ENCODE data around the gene AQP1.

AQP1 gene

DNA sequence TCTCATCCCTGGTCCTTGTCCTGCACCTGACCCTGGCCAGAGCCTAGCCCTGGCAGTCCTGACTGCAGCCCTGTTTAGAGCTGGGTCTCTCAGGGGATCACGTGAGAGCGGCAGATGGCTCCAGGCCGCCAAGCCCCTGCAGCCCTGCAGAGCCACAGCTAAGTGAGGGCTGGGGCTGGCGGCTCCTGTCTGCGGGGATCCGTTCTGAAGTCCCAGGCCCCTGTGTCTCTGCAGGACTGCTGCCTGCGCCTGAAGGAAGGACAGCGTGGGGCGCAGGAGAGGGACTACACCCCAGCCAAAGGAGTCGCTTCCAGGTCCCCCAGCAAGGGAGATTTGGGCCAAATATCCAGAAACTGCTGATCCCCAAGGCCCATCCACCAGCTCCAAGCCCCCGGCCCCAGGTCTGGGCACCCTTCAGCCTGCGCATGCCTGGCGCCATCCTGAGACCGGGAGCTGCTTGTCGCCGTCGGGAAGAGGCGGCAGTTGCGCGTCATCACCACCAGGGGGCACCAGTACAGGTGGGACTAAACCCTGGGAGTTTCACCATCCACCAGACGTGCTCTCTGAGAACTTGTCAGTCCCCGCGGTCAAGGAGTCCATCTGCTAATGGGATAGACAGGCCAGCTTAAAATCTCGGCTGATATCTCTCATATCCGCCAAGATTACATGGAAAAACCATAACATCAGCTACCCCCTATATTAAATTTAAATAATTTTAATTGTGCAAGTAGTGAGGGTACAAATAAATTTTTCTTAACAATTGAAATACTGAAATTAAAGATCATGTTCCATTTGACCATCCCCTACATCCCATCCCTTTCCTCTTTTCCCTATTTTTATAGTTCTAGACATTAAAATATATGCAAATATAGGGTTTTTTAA is 27.0 kb downstream of the AQP1 start:
- DNase-seq, result peak; percentile 81

- no peak for DNase-seq
Measured at GRCh38 chr7:30941582-30942323, 30.1 kb downstream of the AQP1 start.

GRCh38 chr7:30950197-30950596 is 38.5 kb downstream of the AQP1 start:
- DNase-seq, result no peak

DNA sequence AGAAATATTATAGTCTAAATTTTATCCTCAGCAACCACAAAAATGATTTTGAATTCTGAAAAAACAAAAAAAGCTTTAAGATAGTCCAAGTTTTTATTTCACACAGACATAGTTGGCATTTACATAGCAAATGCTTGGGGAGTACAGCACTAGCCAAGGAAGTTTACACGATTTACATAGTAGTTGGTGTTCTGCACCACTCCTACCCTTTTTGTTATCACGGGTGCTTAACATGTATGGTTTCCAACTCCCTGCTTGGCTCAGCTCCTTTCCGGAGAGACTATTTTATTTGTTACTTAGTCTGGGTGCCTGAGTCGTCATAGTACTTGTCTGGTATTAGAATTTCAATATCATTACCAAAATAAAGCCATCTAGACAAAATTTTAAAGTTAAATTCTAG is 43.3 kb downstream of the AQP1 start:
- DNase-seq, result no peak

GRCh38 chr7:30956704-30957103 is 45.1 kb downstream of the AQP1 start:
- DNase-seq, result no peak

- DNase-seq, result no peak
Measured at GRCh38 chr7:30963842-30964241, 52.2 kb downstream of the AQP1 start, which contains the start of gene GHRHR. GHRHR (plus strand) TSS chr7:30963953; CDS start chr7:30964069, 116 bp downstream.

DNA sequence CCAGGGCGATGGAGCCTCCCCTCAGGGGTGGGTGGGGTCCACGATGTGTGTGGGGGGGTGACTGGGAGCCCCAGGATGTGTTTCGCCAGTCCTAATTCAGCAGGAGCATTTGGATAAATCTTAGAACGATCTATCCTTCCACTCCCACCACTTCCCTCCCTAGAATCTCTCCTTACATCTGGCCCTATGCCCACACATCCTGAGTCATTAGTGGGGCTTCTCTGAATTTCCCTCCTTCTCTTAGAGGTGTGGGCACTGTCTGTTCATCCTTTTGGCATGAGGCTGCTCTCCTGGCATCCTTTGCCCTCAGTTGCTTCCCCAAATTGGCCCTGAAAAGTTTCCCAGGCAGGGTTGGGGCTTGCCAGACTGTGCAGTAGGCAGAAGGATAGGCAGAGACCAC is 53.7 kb downstream of the AQP1 start:
- DNase-seq, result no peak

GRCh38 chr7:30965883-30966282 is 54.2 kb downstream of the AQP1 start:
- no peak for DNase-seq

GRCh38 chr7:30968294-30968693 is 56.6 kb downstream of the AQP1 start:
- no peak for DNase-seq

- DNase-seq, result no peak
Measured at GRCh38 chr7:30968747-30969603, 57.3 kb downstream of the AQP1 start.

DNA sequence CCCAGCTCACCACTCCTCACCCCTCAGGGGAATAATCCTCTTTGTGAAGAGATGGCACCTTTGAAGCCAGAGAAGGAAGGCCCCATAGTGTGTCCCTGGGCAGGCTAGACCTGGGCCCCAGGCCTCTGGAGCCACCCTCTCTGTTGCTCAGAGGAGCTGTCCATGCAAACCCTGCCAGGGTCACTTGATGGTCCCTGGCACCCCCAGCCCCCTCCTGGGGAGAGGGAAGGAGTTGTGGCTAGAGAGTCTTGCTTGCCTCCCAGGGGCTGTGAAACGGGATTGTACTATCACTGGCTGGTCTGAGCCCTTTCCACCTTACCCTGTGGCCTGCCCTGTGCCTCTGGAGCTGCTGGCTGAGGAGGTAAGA is 57.9 kb downstream of the AQP1 start:
- DNase-seq, result no peak

DNA sequence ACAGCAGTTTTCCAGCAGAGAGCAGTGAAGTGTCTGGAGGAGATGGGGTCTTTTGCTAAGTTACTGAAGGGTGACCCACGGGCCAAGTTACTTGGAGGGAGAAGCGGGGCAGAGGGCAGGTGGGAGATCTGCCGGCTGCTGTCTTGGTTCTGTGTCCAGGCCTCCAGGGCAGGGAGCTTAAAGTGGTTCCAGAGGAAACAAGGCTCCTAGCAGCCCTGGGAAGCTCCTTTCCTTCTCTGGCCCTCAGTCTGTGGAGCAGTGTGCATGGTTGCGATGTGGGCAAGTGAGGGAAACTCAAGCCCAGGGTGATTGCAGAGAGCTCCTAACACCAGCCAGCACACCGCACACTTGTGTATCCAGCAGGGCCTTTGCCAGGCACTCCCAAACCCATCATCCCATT is 58.4 kb downstream of the AQP1 start:
- no peak for DNase-seq

GRCh38 chr7:30970594-30971094 is 59.0 kb downstream of the AQP1 start:
- no peak for DNase-seq

DNA sequence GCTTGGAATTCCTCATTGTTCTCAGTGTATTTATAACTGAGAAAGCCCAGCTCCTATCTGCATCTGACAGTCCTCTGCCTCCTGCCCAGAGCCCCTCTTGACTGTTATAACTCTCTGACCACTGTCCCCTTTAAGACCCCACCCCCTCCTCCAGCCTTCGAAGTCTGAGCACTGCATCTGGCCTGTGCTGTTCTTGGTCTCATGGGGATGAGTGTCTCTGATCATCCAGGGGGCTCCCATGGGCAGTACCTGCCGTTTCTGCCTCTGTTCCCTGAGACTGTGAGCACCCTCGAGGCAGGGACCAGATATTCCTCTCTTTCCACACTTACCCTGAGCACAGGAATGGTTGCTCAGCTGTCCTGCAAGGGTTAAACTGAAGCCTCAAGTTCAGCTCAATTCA is 59.8 kb downstream of the AQP1 start:
- DNase-seq, result no peak

- no peak for DNase-seq
Measured at GRCh38 chr7:30971840-30972563, 60.3 kb downstream of the AQP1 start.

DNA sequence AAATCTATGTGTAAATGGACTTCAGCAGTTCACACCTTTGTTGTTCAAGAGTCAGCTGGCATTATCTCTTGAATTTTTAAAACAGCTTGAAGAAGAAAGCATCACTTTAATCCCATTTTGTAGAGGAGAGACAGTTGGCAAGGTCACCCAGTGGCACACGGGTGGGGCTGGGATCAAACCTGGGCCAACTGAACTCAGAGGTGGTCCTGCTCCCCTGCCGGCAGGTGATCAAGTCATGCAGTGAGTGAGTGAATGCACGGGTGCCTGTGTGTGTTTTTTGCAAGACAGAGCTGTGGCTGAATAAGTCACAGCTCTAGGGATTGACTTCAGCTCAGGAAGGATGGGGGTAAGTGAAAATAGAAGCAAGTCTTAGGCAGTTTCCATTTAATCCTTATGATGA is 61.6 kb downstream of the AQP1 start:
- DNase-seq, result no peak

- no peak for DNase-seq
Measured at GRCh38 chr7:30973791-30974604, 62.3 kb downstream of the AQP1 start.

- DNase-seq, result peak; percentile 72
Measured at GRCh38 chr7:30974605-30975255, 63.1 kb downstream of the AQP1 start.
